GM12878 (cell line): ENCODE data around the gene MB21D2.

Experiments
- CTCF ChIP-seq, 3 experiments: IDR thresholded peaks in 2 of 3; conservative IDR thresholded peaks in 1 of 3; 2 replicates each; pipeline ENCODE4 v1.5.1; 2011; ENCODE audit warnings: low read depth in 3 of 3, low read length in 3 of 3, mild to moderate bottlenecking in 3 of 3, control low read depth in 2 of 3, moderate library complexity in 2 of 3, inconsistent platforms in 1 of 3, mixed read lengths in 1 of 3; ENCODE audit not compliant: control insufficient read depth in 2 of 3, insufficient read depth in 1 of 3; ENCODE audit errors: extremely low read depth in 1 of 3
- HCFC1 ChIP-seq: fragments of 150-350 bp; IDR thresholded peaks from 2 replicates; pipeline ENCODE4 v1.6.1; 2014; ENCODE audit warnings: low read length
- NR2C2 ChIP-seq: IDR thresholded peaks from 2 replicates; pipeline ENCODE4 v1.6.1; 2011; ENCODE audit warnings: borderline replicate concordance, low read depth; ENCODE audit not compliant: control insufficient read depth, insufficient read length

- TF ChIP-seq NR2C2 (no peak), HCFC1 (no peak), CTCF (IDR thresholded peaks at IDR 0.05 in 2 of 3, conservative IDR thresholded peaks at IDR 0.05 in 1 of 3; ENCODE audit: control insufficient read depth in 2 of 3, extremely low read depth in 1 of 3, insufficient read depth in 1 of 3, low read depth in 3 of 3, low read length in 3 of 3) (no peak)
These were observed 167.5 kb downstream of the MB21D2 start for GRCh38 chr3:192750201-192750600.
